Left lung (tissue), 10 donors: ENCODE results near the gene RASA2. TPM values are rescaled to one million over a fixed set of nuclear protein-coding genes. Genes with fewer than 3 reads are reported as not detected.

Source experiments
- ATAC-seq: fragments of 200-7000 bp; cut with Tn5 transposase; one replicate; pipeline ENCODE4 v1.9.1; 2020; ENCODE audit warnings: moderate library complexity
- DNase-seq, 4 donors: peaks; one replicate each; pipeline ENCODE4 v3.0.0-alpha.2; 2013 to 2020
- H3K27ac ChIP-seq, 2 donors: fragments of 200-600 bp; sonication (generic) in 1 of 2; one replicate each; pipeline versions ENCODE4 v1.5.0 to v1.8.0; 2020 to 2021
- H3K27me3 ChIP-seq, 2 donors: fragments of 200-600 bp; sonication (generic) in 1 of 2; one replicate each; pipeline versions ENCODE4 v1.5.0 to v1.8.0; 2020 to 2021
- H3K36me3 ChIP-seq, 2 donors: fragments of 200-600 bp; sonication (generic) in 1 of 2; one replicate each; pipeline versions ENCODE4 v1.5.0 to v1.8.0; 2020 to 2021
- H3K4me1 ChIP-seq, 2 donors: fragments of 200-600 bp; one replicate each; pipeline ENCODE4 v1.8.0; 2021
- H3K4me3 ChIP-seq, 2 donors: fragments of 200-600 bp; sonication (generic) in 1 of 2; one replicate each; pipeline versions ENCODE4 v1.5.0 to v1.8.0; 2020 to 2021; ENCODE audit warnings: mild to moderate bottlenecking in 1 of 2
- H3K9me3 ChIP-seq, 2 donors: fragments of 200-600 bp; sonication (generic) in 1 of 2; one replicate each; pipeline versions ENCODE4 v1.5.0 to v1.8.0; 2020 to 2021
- CTCF ChIP-seq, 2 donors: fragments of 200-600 bp; sonication (generic) in 1 of 2; IDR thresholded peaks; one replicate each; pipeline versions ENCODE4 v1.5.0 to v1.8.0; 2021; ENCODE audit warnings: antibody characterized with exemption in 2 of 2
- intact Hi-C, 2 donors: fragments of 100-400 bp; cut with DNase I; formaldehyde crosslinking; loops; one replicate each; pipeline versions ENCODE4 v1.11.2 to v1.14.2; 2022
- polyA plus RNA-seq, 6 donors: library from polyadenylated mRNA; unstranded; fragments of 120-200 nt; gene quantifications; one replicate each; pipeline ENCODE4 v1.2.1, GENCODE V29; 2013; ENCODE audit not compliant: insufficient read length in 6 of 6
- total RNA-seq, 2 donors: library from RNA; stranded (reverse); fragmentation: NEBNext Ultra II Directional; extraction: Animal tissue kit (Norgen Biotek cat#: 25700); gene quantifications; one replicate each; pipeline ENCODE4 v1.2.1, GENCODE V29; 2021
- donor health status: DM: no; HTN: yes; CAD: no.
- donor health status: DM: no; HTN: no; CAD: no.

The RASA2 gene
- total and polyA plus RNA-seq, 8 donors: 17.2 to 29.3 (median 25.2) TPM

- DNase-seq (peak in 3 of 4 donors; percentile 28 to 96 (median 85)), ATAC-seq (peak; percentile 92)
- Histone ChIP-seq H3K9me3 (no peaks in the 10 kb centered on the region), H3K4me1 (peaks cover 0 to 9% of the 10 kb centered on the region in 2 donors), H3K36me3 (no peaks in the 10 kb centered on the region), H3K27me3 (no peaks in the 10 kb centered on the region), H3K4me3 (no peak overlapping the region), H3K27ac (no peak overlapping the region)
- intact Hi-C loops: no loop called here
- TF ChIP-seq CTCF (IDR thresholded peaks at IDR 0.05): peak; percentile 49 to 82
Measured at GRCh38 chr3:141644931-141645330, 158.1 kb downstream of the RASA2 start.

GRCh38 chr3:141646760-141647561, 160.1 kb downstream of the RASA2 start:
- Histone ChIP-seq H3K36me3 (no peaks in the 10 kb centered on the region), H3K27ac (no peak overlapping the region), H3K4me3 (no peak overlapping the region), H3K27me3 (no peaks in the 10 kb centered on the region), H3K9me3 (no peaks in the 10 kb centered on the region), H3K4me1 (peaks cover 0 to 9% of the 10 kb centered on the region in 2 donors)
- intact Hi-C loops: no loop called here
- DNase-seq (peak in 3 of 4 donors; percentile 29 to 70 (median 53)), ATAC-seq (peak; percentile 89)
- TF ChIP-seq CTCF (IDR thresholded peaks at IDR 0.05): no peak

GRCh38 chr3:141647562-141647915, 160.7 kb downstream of the RASA2 start:
- ATAC-seq (no peak), DNase-seq (no peak)
- intact Hi-C loops: no loop called here
- no peaks in the 10 kb centered on the region for H3K36me3 ChIP-seq
- H3K4me1 ChIP-seq: peaks cover 0 to 9% of the 10 kb centered on the region in 2 donors
- no peak overlapping the region for H3K27ac ChIP-seq
- no peaks in the 10 kb centered on the region for H3K9me3 ChIP-seq
- TF ChIP-seq CTCF (IDR thresholded peaks at IDR 0.05): no peak
- no peaks in the 10 kb centered on the region for H3K27me3 ChIP-seq
- H3K4me3 ChIP-seq: no peak overlapping the region

- Histone ChIP-seq H3K4me1 (peaks cover 0 to 9% of the 10 kb centered on the region in 2 donors), H3K27me3 (no peaks in the 10 kb centered on the region), H3K27ac (no peak overlapping the region), H3K9me3 (no peaks in the 10 kb centered on the region), H3K4me3 (no peak overlapping the region), H3K36me3 (no peaks in the 10 kb centered on the region)
- DNase-seq: no peak
- no peak for ATAC-seq
- no peak for TF ChIP-seq CTCF (IDR thresholded peaks at IDR 0.05)
- intact Hi-C loops: no loop called here
Measured at GRCh38 chr3:141648055-141648910, 161.5 kb downstream of the RASA2 start.

GRCh38 chr3:141649871-141650270, 163.0 kb downstream of the RASA2 start:
- DNase-seq: no peak
- no peak for ATAC-seq
- Histone ChIP-seq H3K36me3 (no peaks in the 10 kb centered on the region), H3K4me1 (peaks cover 0 to 3% of the 10 kb centered on the region in 2 donors), H3K27ac (no peak overlapping the region), H3K4me3 (no peak overlapping the region), H3K27me3 (no peaks in the 10 kb centered on the region), H3K9me3 (no peaks in the 10 kb centered on the region)
- no peak for TF ChIP-seq CTCF (IDR thresholded peaks at IDR 0.05)
- intact Hi-C loops: no loop called here
